Measurements from ENCODE around the gene JCAD.

DNA sequence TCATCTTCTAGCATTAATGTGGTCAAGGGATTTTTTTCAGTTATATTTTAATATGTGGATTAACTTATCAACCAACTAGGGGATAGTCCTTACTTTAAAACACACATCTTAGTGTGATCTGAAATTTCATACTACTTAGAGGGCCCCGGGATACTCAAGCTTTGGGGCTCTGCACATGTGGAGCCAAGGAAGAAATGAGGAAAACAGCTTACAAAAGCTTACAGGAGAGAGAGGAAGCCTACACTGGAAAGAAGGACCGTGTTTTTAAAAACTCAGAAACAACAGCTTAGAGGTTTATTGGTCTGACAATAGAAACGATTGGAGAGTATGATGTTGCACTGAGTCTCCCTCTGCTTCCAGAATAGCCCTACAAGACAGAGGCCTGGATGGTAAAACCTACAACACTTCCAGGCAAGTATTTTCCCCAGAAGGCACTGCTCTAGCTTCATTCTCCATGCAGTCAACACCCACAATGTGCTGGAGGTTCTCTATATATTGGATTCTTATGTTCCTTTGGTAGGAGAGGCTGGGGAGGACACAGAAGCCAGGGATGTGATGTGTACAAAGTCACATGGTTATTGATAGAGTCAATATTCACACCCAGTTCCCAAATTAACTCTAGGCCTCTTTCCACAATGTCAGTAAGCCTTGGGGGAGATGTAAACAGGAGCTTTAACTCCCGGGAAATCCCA, 47.3 kb downstream of the JCAD start:
- TF ChIP-seq POLR2AphosphoS5 (IDR thresholded peaks at IDR 0.05; ENCODE audit: low read depth) (no peak), CTCF (IDR thresholded peaks at IDR 0.05; ENCODE audit: insufficient read depth, low read length) (no peak)
